Body of pancreas (tissue), 4 donors: ENCODE measurements around the gene KRTAP3-3. TPM values are rescaled to one million over a fixed set of nuclear protein-coding genes. Genes with fewer than 3 reads are reported as not detected.

Experiments used
- ATAC-seq: fragments of 150-250 bp; one replicate; pipeline ENCODE4 v1.9.1; 2016
- DNase-seq, 4 donors: peaks; one replicate each; pipeline ENCODE4 v3.0.0-alpha.2; 2019
- H3K27ac ChIP-seq, 4 donors: fragments of 200-600 bp; sonication (generic); 1 replicate in 3 of 4; 2 replicates in 1 of 4; pipeline versions ENCODE4 v1.5.1 to v1.6.1; 2016 to 2019; ENCODE audit warnings: mild to moderate bottlenecking in 1 of 4, mixed read lengths in 1 of 4, moderate library complexity in 1 of 4
- H3K27me3 ChIP-seq, 2 donors: fragments of 200-600 bp; sonication (generic); one replicate each; pipeline ENCODE4 v1.6.0; 2016; ENCODE audit warnings: mild to moderate bottlenecking in 1 of 2
- H3K36me3 ChIP-seq, 2 donors: fragments of 200-600 bp; sonication (generic); replicated peaks in 1 of 2; 2 replicates each; pipeline ENCODE4 v1.5.1; 2016; ENCODE audit warnings: low read depth in 2 of 2; ENCODE audit not compliant: insufficient read depth in 1 of 2
- H3K4me1 ChIP-seq: fragments of 200-600 bp; sonication (generic); one replicate; pipeline ENCODE4 v1.6.0; 2016
- H3K4me3 ChIP-seq, 2 donors: fragments of 200-600 bp; sonication (generic); 1 replicate in 1 of 2; 2 replicates in 1 of 2; pipeline ENCODE4 v1.5.1; 2016 to 2019
- H3K9me3 ChIP-seq, 3 donors: fragments of 200-600 bp; sonication (generic); 1 replicate in 2 of 3; 2 replicates in 1 of 3; pipeline ENCODE4 v1.5.1; 2016
- CTCF ChIP-seq, 7 experiments: fragments of 450-650 bp in 4 of 7; fragments of 200-600 bp in 3 of 7; sonication (generic) in 3 of 7; IDR thresholded peaks; one replicate each; pipeline ENCODE4 v1.5.1; 2016 to 2019; ENCODE audit warnings: antibody characterized with exemption in 7 of 7
- POLR2A ChIP-seq, 3 donors: fragments of 450-650 bp; IDR thresholded peaks; one replicate each; pipeline ENCODE4 v1.6.1; 2016; ENCODE audit warnings: antibody characterized with exemption in 3 of 3, mild to moderate bottlenecking in 2 of 3
- WGBS, 2 donors: methylation state at CpG; one replicate each; pipeline ENCODE4 v1.1.5; 2017; 5-methylcytosine and 5-hydroxymethylcytosine counted together
- intact Hi-C: fragments of 100-400 bp; cut with DNase I; formaldehyde crosslinking; loops from one replicate; pipeline ENCODE4 v1.15.1; 2023
- total RNA-seq, 2 donors: library from RNA; depleted of rRNA; stranded (reverse); fragments of >200 nt; gene quantifications; one replicate each; pipeline ENCODE4 v1.1.0, GENCODE V29; 2016

The KRTAP3-3 gene
- total RNA-seq, 2 donors from 2014 or later = not detected

DNA sequence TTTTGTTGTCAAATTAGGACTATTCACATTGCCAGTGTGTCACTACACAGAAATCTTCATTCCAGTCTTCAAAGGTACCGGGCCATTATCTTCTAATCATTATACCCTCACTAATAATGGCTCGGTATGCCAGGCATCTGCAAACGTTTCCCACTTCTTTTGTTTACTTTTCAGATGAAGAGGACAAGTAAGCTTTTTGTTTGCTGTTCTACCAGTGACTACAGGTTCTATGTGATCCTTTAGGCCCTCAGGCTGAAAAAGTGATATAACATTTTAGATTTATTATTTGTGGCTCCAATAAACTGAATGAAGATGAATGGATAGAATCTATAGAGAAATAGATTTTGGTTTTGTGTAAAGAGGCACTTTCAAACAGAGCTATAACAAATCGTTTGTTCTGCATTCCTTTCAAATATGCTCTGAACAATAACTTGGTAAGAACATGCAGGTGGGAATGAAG lies 15.4 kb upstream of the KRTAP3-3 start:
- no peak for TF ChIP-seq CTCF (IDR thresholded peaks at IDR 0.05)
- no peak for TF ChIP-seq POLR2A (IDR thresholded peaks at IDR 0.05)
- Histone ChIP-seq H3K4me3 (no peak overlapping the region), H3K36me3 (no peaks in the 10 kb centered on the region), H3K27me3 (no peaks in the 10 kb centered on the region), H3K27ac (no peak overlapping the region), H3K4me1 (no peaks in the 10 kb centered on the region), H3K9me3 (no peaks in the 10 kb centered on the region)
- ATAC-seq (peak; percentile 35), DNase-seq (no peak)
- 26 to 27% methylated on average over 4 of the region's 4 CpGs for WGBS, 2 donors
- intact Hi-C loops = no loop called here

DNA sequence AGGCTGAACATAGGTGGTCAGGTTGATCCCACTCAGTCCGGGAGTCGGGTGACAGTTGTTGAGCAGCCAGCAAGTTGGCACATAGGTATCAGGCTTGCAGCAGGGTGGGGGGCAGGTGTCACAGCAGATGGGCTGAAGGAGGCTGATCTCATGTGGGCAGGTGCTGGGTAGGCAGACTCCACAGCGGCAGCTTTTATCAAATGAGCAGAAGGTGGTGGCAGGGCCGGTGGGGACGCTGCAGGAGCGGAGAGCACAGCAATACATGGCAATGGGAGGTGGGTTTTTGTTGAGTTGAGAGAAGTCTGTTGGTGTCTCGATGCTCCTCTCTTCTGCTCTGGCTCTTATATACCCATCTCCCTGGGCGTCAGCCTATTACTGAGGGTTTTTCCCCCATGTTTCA lies 14.8 kb upstream of the KRTAP3-3 start, which contains the start of gene KRTAP3-1:
TSS of gene KRTAP3-1 (minus strand) at position 318 of the 400 bp plus-strand sequence. CDS start at position 264, 54 bp downstream.
- 75% methylated on average over 8 of the region's 8 CpGs for WGBS, 2 donors

GRCh38 chr17:41004397-41004796 lies 10.4 kb upstream of the KRTAP3-3 start:
- ATAC-seq (no peak), DNase-seq (no peak)
- H3K4me1 ChIP-seq = no peaks in the 10 kb centered on the region
- TF ChIP-seq POLR2A (IDR thresholded peaks at IDR 0.05) (no peak), CTCF (IDR thresholded peaks at IDR 0.05) (no peak)
- 78 to 93% methylated on average over 3 of the region's 3 CpGs for WGBS, 2 donors
- no peak overlapping the region for H3K27ac ChIP-seq
- no peak overlapping the region for H3K4me3 ChIP-seq
- no peaks in the 10 kb centered on the region for H3K36me3 ChIP-seq
- H3K9me3 ChIP-seq = no peaks in the 10 kb centered on the region
- intact Hi-C loops = no loop called here
- H3K27me3 ChIP-seq = no peaks in the 10 kb centered on the region

More for the DNA sequence above, 14.8 kb upstream of the KRTAP3-3 start, which contains the start of gene KRTAP3-1:
- H3K36me3 ChIP-seq = no peaks in the 10 kb centered on the region
- intact Hi-C loops = no loop called here
- H3K27ac ChIP-seq = no peak within 1 kb of the TSS
- TF ChIP-seq CTCF (IDR thresholded peaks at IDR 0.05) (no peak), POLR2A (IDR thresholded peaks at IDR 0.05) (no peak)
- H3K9me3 ChIP-seq = no peaks in the 10 kb centered on the region
- H3K4me3 ChIP-seq = no peak within 1 kb of the TSS
- H3K4me1 ChIP-seq = no peaks in the 10 kb centered on the region
- DNase-seq (no peak), ATAC-seq (no peak)
- no peaks in the 10 kb centered on the region for H3K27me3 ChIP-seq

GRCh38 chr17:41003926-41004325 lies 10.0 kb upstream of the KRTAP3-3 start:
- TF ChIP-seq POLR2A (IDR thresholded peaks at IDR 0.05) (no peak), CTCF (IDR thresholded peaks at IDR 0.05) (no peak)
- 46 to 55% methylated on average over 4 of the region's 4 CpGs for WGBS, 2 donors
- H3K27me3 ChIP-seq = no peaks in the 10 kb centered on the region
- intact Hi-C loops = no loop called here
- H3K4me3 ChIP-seq = no peak overlapping the region
- no peaks in the 10 kb centered on the region for H3K9me3 ChIP-seq
- H3K27ac ChIP-seq = no peak overlapping the region
- ATAC-seq (no peak), DNase-seq (no peak)
- no peaks in the 10 kb centered on the region for H3K4me1 ChIP-seq
- H3K36me3 ChIP-seq = no peaks in the 10 kb centered on the region

DNA sequence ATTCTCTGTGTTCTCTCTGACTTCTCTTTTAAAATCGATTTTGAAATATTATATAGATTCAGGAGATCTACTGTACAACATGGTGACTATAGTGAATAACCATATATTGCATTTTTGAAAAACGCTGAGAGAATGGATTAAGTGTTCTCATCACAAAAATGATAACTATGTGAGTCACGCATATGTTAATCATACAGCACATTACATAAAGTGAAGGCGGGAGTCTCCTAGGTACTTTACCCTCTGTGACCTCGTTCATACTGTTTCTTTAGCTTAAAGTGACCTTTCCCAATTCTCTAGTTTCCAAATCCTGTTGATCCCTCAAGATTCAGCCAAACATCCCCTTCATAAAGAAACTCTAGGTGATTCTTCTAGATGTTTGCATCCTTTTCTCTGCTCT lies 8.8 kb upstream of the KRTAP3-3 start:
- H3K36me3 ChIP-seq = no peaks in the 10 kb centered on the region
- DNase-seq (no peak), ATAC-seq (no peak)
- no peak overlapping the region for H3K4me3 ChIP-seq
- WGBS, 2 donors = 42 to 43% methylated on average over 5 of the region's 5 CpGs
- H3K9me3 ChIP-seq = no peaks in the 10 kb centered on the region
- H3K27ac ChIP-seq = no peak overlapping the region
- no peak for TF ChIP-seq CTCF (IDR thresholded peaks at IDR 0.05)
- TF ChIP-seq POLR2A (IDR thresholded peaks at IDR 0.05) = no peak
- no peaks in the 10 kb centered on the region for H3K4me1 ChIP-seq
- H3K27me3 ChIP-seq = no peaks in the 10 kb centered on the region
- intact Hi-C loops = no loop called here
